HCT116 (cell line): ENCODE measurements around the gene CFAP74.

Experiments
- CTCF ChIP-seq, 3 experiments: fragments of 200-600 bp in 1 of 3; sonication (generic) in 1 of 3; IDR thresholded peaks in 2 of 3; conservative IDR thresholded peaks in 1 of 3; 2 replicates each; pipeline ENCODE4 v1.5.1; 2012 to 2017; ENCODE audit warnings: low read depth in 2 of 3, low read length in 2 of 3, antibody characterized with exemption in 1 of 3, borderline replicate concordance in 1 of 3, control low read depth in 1 of 3, mild to moderate bottlenecking in 1 of 3, mixed read lengths in 1 of 3, mixed run types in 1 of 3, moderate library complexity in 1 of 3; ENCODE audit not compliant: insufficient read depth in 1 of 3
- EZH2phosphoT487 ChIP-seq: fragments of 200-600 bp; IDR thresholded peaks from 2 replicates; pipeline ENCODE4 v1.6.1; 2018; ENCODE audit warnings: antibody characterized with exemption, borderline replicate concordance

- no peak for TF ChIP-seq EZH2phosphoT487
- no peak for TF ChIP-seq CTCF (IDR thresholded peaks at IDR 0.05 in 2 of 3, conservative IDR thresholded peaks at IDR 0.05 in 1 of 3; ENCODE audit: borderline replicate concordance in 1 of 3, insufficient read depth in 1 of 3, low read depth in 2 of 3, low read length in 2 of 3)
Observed at GRCh38 chr1:1903224-1903623, 100.4 kb downstream of the CFAP74 start.
